Femur (tissue), 1 donor: ENCODE results near the gene CLTC.
"Not testable (repeated sequence)": the region's sequence is repeated elsewhere in the genome, so short reads cannot be mapped to it uniquely, and the experiment has no call there.

Experiments
- DNase-seq: peaks from one replicate; pipeline ENCODE4 v3.0.0-alpha.2; 2017

Gene CLTC

DNA sequence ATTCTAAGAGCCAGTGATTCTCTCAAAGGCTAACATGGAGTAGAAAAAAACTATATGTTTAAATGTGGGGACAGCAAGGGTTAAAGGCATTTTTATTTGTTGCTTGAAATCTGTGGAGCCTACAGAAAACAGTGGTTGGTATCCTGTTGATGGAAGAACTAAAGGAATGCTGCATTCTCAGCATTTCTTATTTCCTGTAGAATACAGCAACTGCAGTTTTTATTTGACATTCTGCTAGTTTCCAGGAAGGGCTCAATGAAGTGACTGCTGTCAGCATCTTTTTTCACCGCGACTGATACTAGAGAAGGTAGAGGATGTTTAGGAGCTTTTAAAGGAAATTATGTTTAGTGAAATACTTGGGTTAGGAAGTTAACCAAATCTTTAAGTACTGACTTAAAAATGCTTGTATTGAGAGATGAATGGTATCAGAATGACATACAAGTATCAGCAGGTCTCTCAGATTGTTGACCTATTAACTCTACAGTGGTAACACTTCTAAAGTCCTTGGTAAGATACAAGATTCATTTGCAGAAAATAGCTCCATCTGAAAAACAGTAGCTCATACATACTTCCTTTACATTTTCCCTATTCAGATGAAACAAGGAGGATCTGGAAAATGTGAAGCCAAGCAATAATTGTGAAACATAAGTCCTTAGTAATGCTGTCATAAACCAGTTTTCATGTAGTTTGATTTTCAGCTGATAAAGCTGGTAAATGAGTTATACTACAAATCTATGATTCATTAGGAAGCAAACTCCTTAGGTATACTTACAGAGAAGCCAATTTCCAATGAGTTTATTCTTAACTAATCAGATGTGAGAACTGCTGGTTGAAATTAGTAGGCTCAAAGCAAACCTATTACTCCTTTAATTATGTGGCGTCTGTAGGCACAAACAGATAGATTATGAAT is 15.2 kb downstream of the CLTC start:
- no peak for DNase-seq

- DNase-seq, result no peak
Observed at GRCh38 chr17:59637611-59638310, 18.1 kb downstream of the CLTC start.

- no peak for DNase-seq
Observed at GRCh38 chr17:59638553-59638952, 18.9 kb downstream of the CLTC start.

DNA sequence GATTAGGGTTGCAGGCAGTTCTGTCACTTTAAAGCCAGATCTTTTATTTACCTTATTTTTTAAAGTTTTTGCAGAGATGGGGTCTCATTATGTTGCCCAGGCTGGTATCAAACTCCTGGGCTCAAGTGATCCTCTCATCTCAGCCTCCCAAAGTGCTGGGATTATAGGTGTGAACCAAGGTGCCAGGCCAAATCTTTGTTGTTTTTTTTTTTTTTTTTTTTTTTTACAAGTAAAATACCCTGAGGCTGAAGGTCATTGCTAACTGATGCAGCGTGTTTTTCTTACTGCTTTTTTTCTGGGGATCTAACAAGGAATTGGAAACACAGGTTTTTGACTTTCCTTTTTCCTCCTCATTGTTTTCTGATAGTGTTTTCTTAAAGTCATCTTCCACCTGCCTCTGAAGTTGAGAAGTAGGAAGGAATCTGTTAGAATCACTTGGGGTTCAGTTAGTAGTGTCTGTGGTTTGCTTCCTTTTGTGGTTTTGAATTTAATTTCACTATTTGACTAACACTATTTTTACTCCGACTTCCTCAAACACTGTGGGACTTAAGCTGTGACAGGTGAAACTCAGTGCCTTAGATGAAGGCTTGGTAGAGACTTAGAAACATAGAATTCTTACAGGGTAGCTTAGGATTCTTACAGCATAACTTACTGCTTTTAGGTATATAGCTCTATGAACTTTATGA is 22.2 kb downstream of the CLTC start:
- DNase-seq, result no peak

- no peak for DNase-seq
Observed at GRCh38 chr17:59642565-59642964, 22.9 kb downstream of the CLTC start.

GRCh38 chr17:59643159-59644140 is 23.8 kb downstream of the CLTC start:
- DNase-seq, result no peak

- no peak for DNase-seq
Observed at GRCh38 chr17:59647288-59647687, 27.6 kb downstream of the CLTC start.

- DNase-seq, result no peak
Observed at GRCh38 chr17:59649886-59650285, 30.2 kb downstream of the CLTC start.

DNA sequence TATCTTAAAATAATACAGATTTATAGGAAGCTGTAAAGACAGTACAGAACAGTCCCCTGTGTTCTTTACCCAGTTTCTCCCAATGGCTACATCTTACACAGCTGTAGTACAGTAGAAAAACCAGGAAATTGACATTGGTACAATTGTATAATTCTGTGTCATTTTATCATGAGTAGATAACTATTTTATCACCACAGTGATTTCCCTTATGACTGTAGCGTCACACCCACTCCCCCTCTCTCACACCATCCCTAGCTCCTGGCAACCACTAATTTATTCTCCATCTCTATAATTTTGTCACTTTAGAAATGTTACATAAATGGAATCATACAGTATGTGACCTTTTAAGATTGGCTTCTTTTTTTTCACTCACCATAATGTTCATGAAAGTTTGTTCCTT is 30.9 kb downstream of the CLTC start:
- no peak for DNase-seq

GRCh38 chr17:59651346-59651745 is 31.7 kb downstream of the CLTC start:
- DNase-seq, result no peak

GRCh38 chr17:59652119-59652518 is 32.4 kb downstream of the CLTC start:
- no peak for DNase-seq

GRCh38 chr17:59656624-59657023 is 36.9 kb downstream of the CLTC start:
- not testable (repeated sequence) for DNase-seq

- no peak for DNase-seq
Observed at GRCh38 chr17:59666235-59666634, 46.5 kb downstream of the CLTC start.

- DNase-seq, result no peak
Observed at GRCh38 chr17:59668816-59669215, 49.1 kb downstream of the CLTC start.

GRCh38 chr17:59669411-59669810 is 49.7 kb downstream of the CLTC start:
- DNase-seq, result no peak

DNA sequence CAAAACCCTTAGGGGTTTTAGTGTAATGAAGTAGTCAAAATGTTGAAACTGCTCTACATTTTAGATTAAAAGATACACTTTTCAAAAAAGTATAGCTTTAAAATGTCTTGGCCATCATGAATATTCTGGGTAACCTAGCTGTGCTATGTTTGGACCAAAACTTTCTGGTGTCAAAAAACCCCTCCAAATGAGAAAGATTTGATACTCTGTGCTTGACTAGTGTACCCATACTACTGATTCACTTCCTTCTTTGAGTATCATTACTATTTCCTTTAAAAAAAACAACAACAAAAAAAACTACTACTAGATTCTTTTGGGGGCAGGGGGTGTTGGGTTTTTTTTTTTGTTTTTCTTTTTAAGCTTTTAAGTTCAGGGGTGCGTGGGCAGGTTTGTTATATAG is 50.2 kb downstream of the CLTC start:
- no peak for DNase-seq

DNA sequence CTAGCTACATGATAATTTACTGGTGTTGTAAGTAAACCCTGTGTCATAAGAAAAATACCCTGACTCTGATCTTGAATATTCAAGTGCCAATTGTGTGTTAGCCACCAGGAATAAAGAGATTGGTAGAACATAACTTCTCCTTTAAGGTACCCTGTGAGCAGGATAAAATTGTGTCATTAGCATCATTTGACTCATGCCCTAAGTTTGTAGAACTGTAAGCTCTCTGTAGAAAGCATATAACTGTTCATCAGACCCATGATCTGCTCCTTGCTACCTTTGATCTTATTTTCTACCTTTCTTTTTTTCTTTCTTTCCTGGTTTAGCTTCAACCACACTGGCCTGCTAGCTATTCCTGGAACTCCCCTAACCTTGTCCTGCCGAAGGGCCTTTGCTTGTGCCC is 51.7 kb downstream of the CLTC start:
- no peak for DNase-seq

DNA sequence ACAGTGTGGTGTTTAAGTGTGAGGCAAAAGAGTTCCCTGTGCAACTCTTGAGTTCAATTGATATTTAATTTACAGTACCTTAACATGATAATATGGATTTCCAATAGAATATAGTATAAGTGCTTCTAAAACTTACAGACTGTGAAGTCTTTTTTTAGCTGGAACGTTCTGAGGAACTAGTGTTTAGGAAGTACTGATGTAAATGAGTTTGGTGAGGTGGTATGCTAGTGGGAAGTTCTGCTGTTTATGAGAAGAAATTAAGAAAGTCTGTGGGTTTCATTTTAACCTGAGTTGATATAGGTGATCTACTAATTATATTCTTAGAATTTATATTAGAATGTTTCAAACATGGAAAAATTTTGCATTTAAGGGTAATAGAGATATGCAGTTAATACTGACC is 55.5 kb downstream of the CLTC start:
- DNase-seq, result no peak

- no peak for DNase-seq
Observed at GRCh38 chr17:59676716-59677115, 57.0 kb downstream of the CLTC start.

- DNase-seq, result no peak
Observed at GRCh38 chr17:59678918-59679317, 59.2 kb downstream of the CLTC start.

DNA sequence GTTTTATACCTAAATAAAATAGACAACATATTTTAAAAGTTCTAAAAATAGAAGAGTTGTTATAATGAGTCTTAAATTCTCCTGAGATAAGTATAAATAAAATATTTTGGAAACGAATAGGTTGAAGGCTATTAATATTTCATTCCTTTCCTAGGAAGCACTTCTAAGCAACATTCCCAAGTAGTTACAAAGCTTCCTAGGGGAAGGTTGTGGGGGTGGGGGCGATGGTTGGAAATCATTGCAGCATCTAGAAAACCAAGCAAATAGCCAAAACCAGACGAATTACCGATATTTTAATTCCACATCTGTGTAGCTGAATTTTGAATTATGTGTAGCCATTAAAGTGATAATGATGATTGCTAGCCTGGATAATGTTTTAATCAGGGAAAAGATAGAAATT is 60.6 kb downstream of the CLTC start:
- no peak for DNase-seq

DNA sequence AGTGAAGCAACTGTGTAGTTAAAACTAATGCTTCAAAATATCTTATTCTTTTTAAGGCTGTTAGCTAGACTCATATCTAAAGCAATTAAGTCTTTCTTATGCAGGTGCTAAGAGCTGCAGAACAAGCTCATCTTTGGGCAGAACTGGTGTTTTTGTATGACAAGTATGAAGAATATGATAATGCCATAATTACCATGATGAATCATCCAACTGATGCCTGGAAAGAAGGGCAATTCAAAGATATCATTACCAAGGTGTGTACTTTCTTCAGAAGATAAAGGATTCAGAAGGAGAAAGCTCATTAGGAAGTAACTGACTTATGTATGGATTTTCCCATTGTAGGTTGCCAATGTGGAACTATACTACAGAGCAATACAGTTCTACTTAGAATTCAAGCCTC is 63.6 kb downstream of the CLTC start:
- DNase-seq, result no peak
